Measurements from ENCODE around the gene COP1.

GRCh38 chr1:176183618-176184017 lies 23.5 kb downstream of the COP1 start:
- TF ChIP-seq, protein P1, sequence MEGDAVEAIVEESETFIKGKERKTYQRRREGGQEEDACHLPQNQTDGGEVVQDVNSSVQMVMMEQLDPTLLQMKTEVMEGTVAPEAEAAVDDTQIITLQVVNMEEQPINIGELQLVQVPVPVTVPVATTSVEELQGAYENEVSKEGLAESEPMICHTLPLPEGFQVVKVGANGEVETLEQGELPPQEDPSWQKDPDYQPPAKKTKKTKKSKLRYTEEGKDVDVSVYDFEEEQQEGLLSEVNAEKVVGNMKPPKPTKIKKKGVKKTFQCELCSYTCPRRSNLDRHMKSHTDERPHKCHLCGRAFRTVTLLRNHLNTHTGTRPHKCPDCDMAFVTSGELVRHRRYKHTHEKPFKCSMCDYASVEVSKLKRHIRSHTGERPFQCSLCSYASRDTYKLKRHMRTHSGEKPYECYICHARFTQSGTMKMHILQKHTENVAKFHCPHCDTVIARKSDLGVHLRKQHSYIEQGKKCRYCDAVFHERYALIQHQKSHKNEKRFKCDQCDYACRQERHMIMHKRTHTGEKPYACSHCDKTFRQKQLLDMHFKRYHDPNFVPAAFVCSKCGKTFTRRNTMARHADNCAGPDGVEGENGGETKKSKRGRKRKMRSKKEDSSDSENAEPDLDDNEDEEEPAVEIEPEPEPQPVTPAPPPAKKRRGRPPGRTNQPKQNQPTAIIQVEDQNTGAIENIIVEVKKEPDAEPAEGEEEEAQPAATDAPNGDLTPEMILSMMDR (optimal IDR thresholded peaks at IDR 0.05 in 1 of 3, IDR thresholded peaks at IDR 0.05 in 1 of 3, conservative IDR thresholded peaks at IDR 0.05 in 1 of 3; ENCODE audit: extremely low read depth in 1 of 3, insufficient read depth in 2 of 3, low read length in 3 of 3): no peak
- no peak for TF ChIP-seq EZH2 (IDR thresholded peaks at IDR 0.05; ENCODE audit: low read length)
